ENCODE data around the gene SLC17A5. TPM values are rescaled to one million over a fixed set of nuclear protein-coding genes. Genes with fewer than 3 reads are reported as not detected.
"Not testable (repeated sequence)": the region's sequence is repeated elsewhere in the genome, so short reads cannot be mapped to it uniquely, and the experiment has no call there.

Gene SLC17A5
- total RNA-seq, 1 donor, result 46.6 TPM

- no peak overlapping the region for H3K4me3 ChIP-seq (ENCODE audit: low read depth, low read length)
- TF ChIP-seq CTCF (IDR thresholded peaks at IDR 0.05; ENCODE audit: insufficient read depth, low read depth, low read length), result no peak
- DNase-seq (ENCODE audit: low read depth), result no peak
Observed at GRCh38 chr6:73624896-73625295, 28.9 kb downstream of the SLC17A5 start.

- not testable (repeated sequence) for DNase-seq (ENCODE audit: low read depth); H3K4me3 ChIP-seq (ENCODE audit: low read depth, low read length)
Observed at GRCh38 chr6:73623480-73623879, 30.3 kb downstream of the SLC17A5 start.

GRCh38 chr6:73618082-73618481 lies 35.7 kb downstream of the SLC17A5 start:
- not testable (repeated sequence) for H3K4me3 ChIP-seq (ENCODE audit: low read depth, low read length); DNase-seq (ENCODE audit: low read depth)

GRCh38 chr6:73614802-73615201 lies 39.0 kb downstream of the SLC17A5 start:
- DNase-seq (ENCODE audit: low read depth), result no peak
- TF ChIP-seq CTCF (IDR thresholded peaks at IDR 0.05; ENCODE audit: insufficient read depth, low read depth, low read length), result no peak
- no peak overlapping the region for H3K4me3 ChIP-seq (ENCODE audit: low read depth, low read length)

GRCh38 chr6:73613806-73614536 lies 39.8 kb downstream of the SLC17A5 start:
- H3K4me3 ChIP-seq (ENCODE audit: low read depth, low read length), result no peak overlapping the region
- DNase-seq (ENCODE audit: low read depth), result no peak
- no peak for TF ChIP-seq CTCF (IDR thresholded peaks at IDR 0.05; ENCODE audit: insufficient read depth, low read depth, low read length)

GRCh38 chr6:73612611-73613010 lies 41.2 kb downstream of the SLC17A5 start:
- no peak for DNase-seq (ENCODE audit: low read depth)
- no peak overlapping the region for H3K4me3 ChIP-seq (ENCODE audit: low read depth, low read length)
- TF ChIP-seq CTCF (IDR thresholded peaks at IDR 0.05; ENCODE audit: insufficient read depth, low read depth, low read length), result no peak

GRCh38 chr6:73610444-73611275 lies 43.1 kb downstream of the SLC17A5 start:
- peak; percentile 59 for TF ChIP-seq CTCF (IDR thresholded peaks at IDR 0.05; ENCODE audit: insufficient read depth, low read depth, low read length)
- H3K4me3 ChIP-seq (ENCODE audit: low read depth, low read length), result no peak overlapping the region
- peak; percentile 71 for DNase-seq (ENCODE audit: low read depth)
